SU-DHL-6 (cell line): ENCODE measurements around the gene FHAD1.

ENCODE experiments used
- H2AFZ ChIP-seq: fragments of 200-600 bp; sonication (generic); 2 replicates; pipeline ENCODE4 v1.6.1; 2014; ENCODE audit warnings: low read depth, mild to moderate bottlenecking, moderate library complexity, mixed read lengths, antibody characterized with exemption, low read length; ENCODE audit not compliant: severe bottlenecking
- H3F3A ChIP-seq: fragments of 200-600 bp; shearing (Covaris generic); 2 replicates; pipeline ENCODE4 v1.6.0; 2016; ENCODE audit warnings: antibody characterized with exemption, mild to moderate bottlenecking; ENCODE audit not compliant: insufficient read depth
- H3K27ac ChIP-seq: fragments of 200-600 bp; sonication (generic); 2 replicates; pipeline ENCODE4 v1.5.1; 2016; ENCODE audit warnings: low read depth, mild to moderate bottlenecking, low read length, moderate library complexity, mixed read lengths
- H3K27me3 ChIP-seq: fragments of 200-600 bp; sonication (generic), shearing (Covaris generic); 2 replicates; pipeline ENCODE4 v1.6.0; 2014; ENCODE audit warnings: mild to moderate bottlenecking, low read length
- H3K36me3 ChIP-seq: fragments of 200-600 bp; sonication (generic); 2 replicates; pipeline ENCODE4 v1.6.1; 2014; ENCODE audit warnings: mild to moderate bottlenecking, low read length, mixed read lengths
- H3K4me2 ChIP-seq: fragments of 300-600, 200-600 bp; shearing (Covaris generic), sonication (generic); 2 replicates; pipeline ENCODE4 v1.6.0; 2014; ENCODE audit warnings: low read length, low read depth, mild to moderate bottlenecking; ENCODE audit not compliant: poor library complexity, severe bottlenecking
- H3K4me3 ChIP-seq: fragments of 200-600 bp; sonication (generic); 2 replicates; pipeline ENCODE4 v1.5.1; 2014; ENCODE audit warnings: antibody characterized with exemption, low read length, mild to moderate bottlenecking, mixed read lengths; ENCODE audit not compliant: insufficient read depth, poor library complexity, severe bottlenecking
- H3K79me2 ChIP-seq: fragments of 200-600 bp; sonication (generic); 2 replicates; pipeline ENCODE4 v1.6.1; 2014; ENCODE audit warnings: mild to moderate bottlenecking, low read length, moderate library complexity; ENCODE audit not compliant: insufficient read depth
- H3K9ac ChIP-seq: fragments of 200-600 bp; sonication (generic); 2 replicates; pipeline ENCODE4 v1.7.0; 2014; ENCODE audit warnings: mild to moderate bottlenecking, low read length
- H3K9me2 ChIP-seq: fragments of 200-600 bp; sonication (generic); replicated peaks from 2 replicates; pipeline ENCODE4 v1.6.1; 2014; ENCODE audit warnings: low read length; ENCODE audit not compliant: insufficient read depth
- H3K9me3 ChIP-seq: fragments of 200-600 bp; sonication (generic); 2 replicates; pipeline ENCODE4 v1.6.1; 2014; ENCODE audit warnings: low read length, mixed read lengths; ENCODE audit not compliant: insufficient read depth
- H4K20me1 ChIP-seq: fragments of 200-600 bp; sonication (generic); 2 replicates; pipeline ENCODE4 v1.6.1; 2014; ENCODE audit warnings: low read depth, mild to moderate bottlenecking, antibody characterized with exemption, low read length, moderate library complexity, mixed read lengths
- EZH2phosphoT487 ChIP-seq: fragments of 200-600 bp; sonication (generic), shearing (Covaris generic); conservative IDR thresholded peaks from 2 replicates; pipeline ENCODE4 v1.6.1; 2018; ENCODE audit warnings: mild to moderate bottlenecking, antibody characterized with exemption, low read length, moderate library complexity, mixed read lengths
- TF ChIP-seq, protein P1 (sequence below): fragments of 200-600 bp; sonication (generic); IDR thresholded peaks from one replicate; pipeline ENCODE4 v1.5.1; 2017; ENCODE audit warnings: antibody characterized with exemption, mild to moderate bottlenecking, low read length, moderate library complexity; ENCODE audit not compliant: insufficient read depth, poor library complexity, severe bottlenecking

FHAD1 gene

DNA sequence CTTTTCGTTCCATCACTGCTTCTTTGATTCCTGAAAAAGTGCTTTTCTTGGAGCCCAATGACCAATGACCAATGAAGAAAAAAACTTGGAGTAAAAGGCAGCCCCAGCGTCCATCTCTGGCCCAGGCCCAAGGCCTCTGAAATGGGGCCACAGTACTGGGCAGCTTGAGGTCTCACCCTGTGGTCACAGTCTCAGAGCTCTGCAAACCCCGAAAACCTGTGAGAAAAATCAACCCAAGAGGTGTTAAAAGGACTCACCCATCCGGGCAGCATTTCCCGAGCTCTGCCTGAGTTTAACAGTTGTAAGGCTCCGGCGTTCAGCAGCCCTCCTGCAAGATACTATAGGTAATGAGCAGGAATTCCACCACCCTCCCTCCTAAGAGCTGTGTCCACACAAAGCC, 160.6 kb downstream of the FHAD1 start:
- H3K9me3 ChIP-seq = no peaks in the 10 kb centered on the region
- peaks cover 15% of the 10 kb centered on the region; the same call in 1 of the 2 replicates for H3K79me2 ChIP-seq
- no peak overlapping the region for H3K27ac ChIP-seq
- H3K27me3 ChIP-seq = no peaks in the 10 kb centered on the region
- H4K20me1 ChIP-seq = no peaks in the 10 kb centered on the region
- no peak overlapping the region for H2AFZ ChIP-seq
- TF ChIP-seq EZH2phosphoT487 = no peak
- TF ChIP-seq, protein P1, sequence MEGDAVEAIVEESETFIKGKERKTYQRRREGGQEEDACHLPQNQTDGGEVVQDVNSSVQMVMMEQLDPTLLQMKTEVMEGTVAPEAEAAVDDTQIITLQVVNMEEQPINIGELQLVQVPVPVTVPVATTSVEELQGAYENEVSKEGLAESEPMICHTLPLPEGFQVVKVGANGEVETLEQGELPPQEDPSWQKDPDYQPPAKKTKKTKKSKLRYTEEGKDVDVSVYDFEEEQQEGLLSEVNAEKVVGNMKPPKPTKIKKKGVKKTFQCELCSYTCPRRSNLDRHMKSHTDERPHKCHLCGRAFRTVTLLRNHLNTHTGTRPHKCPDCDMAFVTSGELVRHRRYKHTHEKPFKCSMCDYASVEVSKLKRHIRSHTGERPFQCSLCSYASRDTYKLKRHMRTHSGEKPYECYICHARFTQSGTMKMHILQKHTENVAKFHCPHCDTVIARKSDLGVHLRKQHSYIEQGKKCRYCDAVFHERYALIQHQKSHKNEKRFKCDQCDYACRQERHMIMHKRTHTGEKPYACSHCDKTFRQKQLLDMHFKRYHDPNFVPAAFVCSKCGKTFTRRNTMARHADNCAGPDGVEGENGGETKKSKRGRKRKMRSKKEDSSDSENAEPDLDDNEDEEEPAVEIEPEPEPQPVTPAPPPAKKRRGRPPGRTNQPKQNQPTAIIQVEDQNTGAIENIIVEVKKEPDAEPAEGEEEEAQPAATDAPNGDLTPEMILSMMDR = no peak
- no peaks in the 10 kb centered on the region for H3K9me2 ChIP-seq
- H3K36me3 ChIP-seq = no peaks in the 10 kb centered on the region
- no peaks in the 10 kb centered on the region for H3F3A ChIP-seq
- no peak overlapping the region for H3K9ac ChIP-seq
- H3K4me2 ChIP-seq = no peak overlapping the region
- no peak overlapping the region for H3K4me3 ChIP-seq

DNA sequence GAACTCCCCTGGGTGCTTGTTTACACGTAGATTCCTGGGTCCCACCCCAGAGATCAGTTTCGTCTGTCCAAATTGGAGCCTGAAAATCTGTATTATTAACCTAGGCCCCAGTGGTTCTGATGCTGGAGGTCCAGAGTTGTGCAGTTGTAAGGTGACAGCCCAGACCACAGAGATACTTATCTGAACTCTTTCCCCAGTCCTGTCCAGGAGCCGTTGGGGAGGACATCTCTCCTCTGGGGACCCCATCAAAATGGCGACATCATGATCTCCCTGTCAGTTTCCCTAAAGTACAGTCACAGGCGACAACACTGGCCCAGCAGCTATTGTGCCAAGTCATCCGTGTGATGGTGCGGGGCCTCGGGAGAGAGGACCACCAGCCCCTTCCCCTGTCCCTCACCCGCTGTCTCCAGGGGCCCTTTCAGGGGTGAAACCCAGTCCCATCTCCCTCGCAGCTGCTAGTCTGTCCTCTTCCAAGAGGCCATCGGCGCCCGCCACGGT, 161.9 kb downstream of the FHAD1 start:
- H3K36me3 ChIP-seq = no peaks in the 10 kb centered on the region
- TF ChIP-seq EZH2phosphoT487 = no peak
- TF ChIP-seq, protein P1 = no peak
- peak overlapping the region; percentile 91 for H3K4me3 ChIP-seq
- H3K4me2 ChIP-seq = peak overlapping the region; percentile 73
- H3K27me3 ChIP-seq = no peaks in the 10 kb centered on the region
- H3K9ac ChIP-seq = peak overlapping the region; percentile 87
- peak overlapping the region; percentile 39 for H2AFZ ChIP-seq
- no peaks in the 10 kb centered on the region for H3K9me3 ChIP-seq
- H3F3A ChIP-seq = no peaks in the 10 kb centered on the region
- H3K27ac ChIP-seq = no peak overlapping the region
- no peaks in the 10 kb centered on the region for H4K20me1 ChIP-seq
- H3K9me2 ChIP-seq = no peaks in the 10 kb centered on the region
- H3K79me2 ChIP-seq = peaks cover 15% of the 10 kb centered on the region; the same call in 1 of the 2 replicates

DNA sequence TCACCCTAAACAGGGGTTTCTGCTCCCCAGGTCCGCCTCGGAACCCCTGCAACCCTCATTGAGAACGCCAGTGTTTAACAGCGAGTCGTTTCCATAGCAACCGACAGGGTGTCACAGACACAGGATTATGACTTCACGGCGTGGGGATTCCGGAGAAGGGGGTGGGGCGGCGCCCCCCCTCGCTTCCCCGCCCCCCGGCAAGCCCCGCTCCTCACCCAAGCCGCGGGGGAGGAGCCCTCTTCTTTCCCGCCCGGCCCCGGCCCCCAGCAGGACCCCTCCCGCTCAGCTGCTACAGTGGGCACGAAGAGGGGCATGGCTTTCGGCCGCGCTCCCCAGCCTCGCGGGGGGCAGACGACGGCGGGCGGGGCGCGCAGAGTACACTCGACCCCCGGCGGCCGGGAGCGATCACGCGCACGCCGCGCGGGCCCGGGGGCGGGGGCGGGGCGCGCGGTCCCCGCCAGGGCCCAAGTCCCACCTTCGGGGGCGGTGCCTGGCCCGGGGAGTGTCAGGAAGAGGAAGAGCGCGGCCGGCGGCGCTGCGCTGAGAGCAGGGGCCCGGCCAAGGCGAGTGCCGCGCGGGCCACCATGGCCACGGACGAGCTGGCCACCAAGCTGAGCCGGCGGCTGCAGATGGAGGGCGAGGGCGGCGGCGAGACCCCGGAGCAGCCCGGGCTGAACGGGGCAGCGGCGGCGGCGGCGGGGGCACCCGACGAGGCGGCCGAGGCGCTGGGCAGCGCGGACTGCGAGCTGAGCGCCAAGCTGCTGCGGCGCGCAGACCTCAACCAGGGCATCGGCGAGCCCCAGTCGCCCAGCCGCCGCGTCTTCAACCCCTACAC, 162.6 kb downstream of the FHAD1 start, which contains the start of gene EFHD2:
Gene EFHD2 (plus strand): TSS at position 501 of the 835 bp plus-strand sequence. CDS start 84 bp downstream, at position 585.
- Histone ChIP-seq H4K20me1 (no peaks in the 10 kb centered on the region), H3K9me2 (no peaks in the 10 kb centered on the region), H3K27me3 (no peaks in the 10 kb centered on the region), H3K4me3 (peak within 1 kb of the TSS; percentile 91), H3K36me3 (no peaks in the 10 kb centered on the region), H2AFZ (peak within 1 kb of the TSS; percentile 60), H3K79me2 (peaks cover 15% of the 10 kb centered on the region; the same call in 1 of the 2 replicates), H3K9me3 (no peaks in the 10 kb centered on the region), H3K9ac (peak within 1 kb of the TSS; percentile 87), H3F3A (no peaks in the 10 kb centered on the region), H3K27ac (peak within 1 kb of the TSS; percentile 36), H3K4me2 (peak within 1 kb of the TSS; percentile 73)
- TF ChIP-seq, protein P1 = no peak
- TF ChIP-seq EZH2phosphoT487 = no peak
